ENCODE measurements around the gene EIF3M. TPM values are rescaled to one million over a fixed set of nuclear protein-coding genes. Genes with fewer than 3 reads are reported as not detected.

EIF3M gene
- total and polyA plus RNA-seq, 2 experiments from 2014 or later = 667 to 714 TPM

- TF ChIP-seq, protein P1, sequence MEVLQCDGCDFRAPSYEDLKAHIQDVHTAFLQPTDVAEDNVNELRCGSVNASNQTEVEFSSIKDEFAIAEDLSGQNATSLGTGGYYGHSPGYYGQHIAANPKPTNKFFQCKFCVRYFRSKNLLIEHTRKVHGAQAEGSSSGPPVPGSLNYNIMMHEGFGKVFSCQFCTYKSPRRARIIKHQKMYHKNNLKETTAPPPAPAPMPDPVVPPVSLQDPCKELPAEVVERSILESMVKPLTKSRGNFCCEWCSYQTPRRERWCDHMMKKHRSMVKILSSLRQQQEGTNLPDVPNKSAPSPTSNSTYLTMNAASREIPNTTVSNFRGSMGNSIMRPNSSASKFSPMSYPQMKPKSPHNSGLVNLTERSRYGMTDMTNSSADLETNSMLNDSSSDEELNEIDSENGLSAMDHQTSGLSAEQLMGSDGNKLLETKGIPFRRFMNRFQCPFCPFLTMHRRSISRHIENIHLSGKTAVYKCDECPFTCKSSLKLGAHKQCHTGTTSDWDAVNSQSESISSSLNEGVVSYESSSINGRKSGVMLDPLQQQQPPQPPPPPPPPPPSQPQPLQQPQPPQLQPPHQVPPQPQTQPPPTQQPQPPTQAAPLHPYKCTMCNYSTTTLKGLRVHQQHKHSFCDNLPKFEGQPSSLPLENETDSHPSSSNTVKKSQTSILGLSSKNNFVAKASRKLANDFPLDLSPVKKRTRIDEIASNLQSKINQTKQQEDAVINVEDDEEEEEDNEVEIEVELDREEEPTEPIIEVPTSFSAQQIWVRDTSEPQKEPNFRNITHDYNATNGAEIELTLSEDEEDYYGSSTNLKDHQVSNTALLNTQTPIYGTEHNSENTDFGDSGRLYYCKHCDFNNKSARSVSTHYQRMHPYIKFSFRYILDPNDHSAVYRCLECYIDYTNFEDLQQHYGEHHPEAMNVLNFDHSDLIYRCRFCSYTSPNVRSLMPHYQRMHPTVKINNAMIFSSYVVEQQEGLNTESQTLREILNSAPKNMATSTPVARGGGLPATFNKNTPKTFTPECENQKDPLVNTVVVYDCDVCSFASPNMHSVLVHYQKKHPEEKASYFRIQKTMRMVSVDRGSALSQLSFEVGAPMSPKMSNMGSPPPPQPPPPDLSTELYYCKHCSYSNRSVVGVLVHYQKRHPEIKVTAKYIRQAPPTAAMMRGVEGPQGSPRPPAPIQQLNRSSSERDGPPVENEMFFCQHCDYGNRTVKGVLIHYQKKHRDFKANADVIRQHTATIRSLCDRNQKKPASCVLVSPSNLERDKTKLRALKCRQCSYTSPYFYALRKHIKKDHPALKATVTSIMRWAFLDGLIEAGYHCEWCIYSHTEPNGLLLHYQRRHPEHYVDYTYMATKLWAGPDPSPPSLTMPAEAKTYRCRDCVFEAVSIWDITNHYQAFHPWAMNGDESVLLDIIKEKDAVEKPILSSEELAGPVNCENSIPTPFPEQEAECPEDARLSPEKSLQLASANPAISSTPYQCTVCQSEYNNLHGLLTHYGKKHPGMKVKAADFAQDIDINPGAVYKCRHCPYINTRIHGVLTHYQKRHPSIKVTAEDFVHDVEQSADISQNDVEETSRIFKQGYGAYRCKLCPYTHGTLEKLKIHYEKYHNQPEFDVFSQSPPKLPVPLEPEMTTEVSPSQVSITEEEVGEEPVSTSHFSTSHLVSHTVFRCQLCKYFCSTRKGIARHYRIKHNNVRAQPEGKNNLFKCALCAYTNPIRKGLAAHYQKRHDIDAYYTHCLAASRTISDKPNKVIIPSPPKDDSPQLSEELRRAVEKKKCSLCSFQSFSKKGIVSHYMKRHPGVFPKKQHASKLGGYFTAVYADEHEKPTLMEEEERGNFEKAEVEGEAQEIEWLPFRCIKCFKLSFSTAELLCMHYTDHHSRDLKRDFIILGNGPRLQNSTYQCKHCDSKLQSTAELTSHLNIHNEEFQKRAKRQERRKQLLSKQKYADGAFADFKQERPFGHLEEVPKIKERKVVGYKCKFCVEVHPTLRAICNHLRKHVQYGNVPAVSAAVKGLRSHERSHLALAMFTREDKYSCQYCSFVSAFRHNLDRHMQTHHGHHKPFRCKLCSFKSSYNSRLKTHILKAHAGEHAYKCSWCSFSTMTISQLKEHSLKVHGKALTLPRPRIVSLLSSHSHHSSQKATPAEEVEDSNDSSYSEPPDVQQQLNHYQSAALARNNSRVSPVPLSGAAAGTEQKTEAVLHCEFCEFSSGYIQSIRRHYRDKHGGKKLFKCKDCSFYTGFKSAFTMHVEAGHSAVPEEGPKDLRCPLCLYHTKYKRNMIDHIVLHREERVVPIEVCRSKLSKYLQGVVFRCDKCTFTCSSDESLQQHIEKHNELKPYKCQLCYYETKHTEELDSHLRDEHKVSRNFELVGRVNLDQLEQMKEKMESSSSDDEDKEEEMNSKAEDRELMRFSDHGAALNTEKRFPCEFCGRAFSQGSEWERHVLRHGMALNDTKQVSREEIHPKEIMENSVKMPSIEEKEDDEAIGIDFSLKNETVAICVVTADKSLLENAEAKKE (CRISPR knock-in tag; IDR thresholded peaks at IDR 0.05) = no peak
- TF ChIP-seq POLR2AphosphoS5 (IDR thresholded peaks at IDR 0.05; ENCODE audit: low read depth) = no peak
- TF ChIP-seq REST (IDR thresholded peaks at IDR 0.05; ENCODE audit: unreplicated experiment) = no peak
- no peak for TF ChIP-seq ZNF331 (CRISPR knock-in tag; IDR thresholded peaks at IDR 0.05; ENCODE audit: low read depth)
- TF ChIP-seq NANOG (IDR thresholded peaks at IDR 0.05; ENCODE audit: borderline replicate concordance) = no peak
- TF ChIP-seq EZH2phosphoT487 (IDR thresholded peaks at IDR 0.05; ENCODE audit: unreplicated experiment) = no peak
- TF ChIP-seq JUNB (IDR thresholded peaks at IDR 0.05; ENCODE audit: unreplicated experiment) = no peak
- TF ChIP-seq, protein P2, sequence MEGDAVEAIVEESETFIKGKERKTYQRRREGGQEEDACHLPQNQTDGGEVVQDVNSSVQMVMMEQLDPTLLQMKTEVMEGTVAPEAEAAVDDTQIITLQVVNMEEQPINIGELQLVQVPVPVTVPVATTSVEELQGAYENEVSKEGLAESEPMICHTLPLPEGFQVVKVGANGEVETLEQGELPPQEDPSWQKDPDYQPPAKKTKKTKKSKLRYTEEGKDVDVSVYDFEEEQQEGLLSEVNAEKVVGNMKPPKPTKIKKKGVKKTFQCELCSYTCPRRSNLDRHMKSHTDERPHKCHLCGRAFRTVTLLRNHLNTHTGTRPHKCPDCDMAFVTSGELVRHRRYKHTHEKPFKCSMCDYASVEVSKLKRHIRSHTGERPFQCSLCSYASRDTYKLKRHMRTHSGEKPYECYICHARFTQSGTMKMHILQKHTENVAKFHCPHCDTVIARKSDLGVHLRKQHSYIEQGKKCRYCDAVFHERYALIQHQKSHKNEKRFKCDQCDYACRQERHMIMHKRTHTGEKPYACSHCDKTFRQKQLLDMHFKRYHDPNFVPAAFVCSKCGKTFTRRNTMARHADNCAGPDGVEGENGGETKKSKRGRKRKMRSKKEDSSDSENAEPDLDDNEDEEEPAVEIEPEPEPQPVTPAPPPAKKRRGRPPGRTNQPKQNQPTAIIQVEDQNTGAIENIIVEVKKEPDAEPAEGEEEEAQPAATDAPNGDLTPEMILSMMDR (conservative IDR thresholded peaks at IDR 0.05; ENCODE audit: low read depth in 2 of 2) = no peak
- TF ChIP-seq STAT1 (IDR thresholded peaks at IDR 0.05; ENCODE audit: unreplicated experiment) = no peak
Measured at GRCh38 chr11:32549611-32550187, 33.9 kb upstream of the EIF3M start (continued).
